H9 (cell line): ENCODE data around the gene CCDC169. TPM values are rescaled to one million over a fixed set of nuclear protein-coding genes. Genes with fewer than 3 reads are reported as not detected.

Experiments
- DNase-seq: peaks from one replicate; pipeline ENCODE4 v3.0.0-alpha.2; 2017
- H2AFZ ChIP-seq: one replicate; pipeline ENCODE4 v1.6.1; 2013; ENCODE audit warnings: mild to moderate bottlenecking, low read length, control low read depth, moderate library complexity
- H2AK5ac ChIP-seq: 2 replicates; pipeline ENCODE4 v1.6.1; 2013; ENCODE audit warnings: low read length, control low read depth, mixed read lengths; ENCODE audit not compliant: insufficient read length
- H2BK120ac ChIP-seq: one replicate; pipeline ENCODE4 v1.6.1; 2013; ENCODE audit warnings: low read depth, mild to moderate bottlenecking, low read length, control low read depth, inconsistent platforms; ENCODE audit not compliant: poor library complexity, severe bottlenecking
- H2BK12ac ChIP-seq: 2 replicates; pipeline ENCODE4 v1.6.1; 2013; ENCODE audit warnings: low read length, control low read depth, mixed read lengths, low read depth; ENCODE audit not compliant: insufficient read length
- H2BK15ac ChIP-seq: 2 replicates; pipeline ENCODE4 v1.6.1; 2013; ENCODE audit warnings: low read depth, low read length, control low read depth
- H2BK20ac ChIP-seq: one replicate; pipeline ENCODE4 v1.6.1; 2013; ENCODE audit warnings: low read depth, mild to moderate bottlenecking, low read length, control low read depth, inconsistent platforms; ENCODE audit not compliant: poor library complexity, severe bottlenecking
- H2BK5ac ChIP-seq: 2 replicates; pipeline ENCODE4 v1.6.1; 2013; ENCODE audit warnings: low read length, control low read depth, mixed read lengths; ENCODE audit not compliant: insufficient read length
- H3K14ac ChIP-seq: 2 replicates; pipeline ENCODE4 v1.6.1; 2013; ENCODE audit warnings: low read length, control low read depth; ENCODE audit not compliant: insufficient read depth
- H3K18ac ChIP-seq: 2 replicates; pipeline ENCODE4 v1.6.1; 2013; ENCODE audit warnings: low read depth, mild to moderate bottlenecking, mixed read lengths, low read length, control low read depth; ENCODE audit not compliant: insufficient read length
- H3K23ac ChIP-seq: 2 replicates; pipeline ENCODE4 v1.6.1; 2013; ENCODE audit warnings: low read length, control low read depth, mixed read lengths, low read depth; ENCODE audit not compliant: insufficient read length
- H3K23me2 ChIP-seq: 2 replicates; pipeline ENCODE4 v1.6.1; 2013; ENCODE audit warnings: low read depth, mild to moderate bottlenecking, mixed read lengths, low read length, control low read depth; ENCODE audit not compliant: insufficient read length, poor library complexity, severe bottlenecking
- H3K27ac ChIP-seq: 2 replicates; pipeline ENCODE4 v1.5.1; 2013; ENCODE audit warnings: low read length, control low read depth, mixed read lengths, low read depth; ENCODE audit not compliant: insufficient read length
- H3K27me3 ChIP-seq: 2 replicates; pipeline ENCODE4 v1.6.1; 2013; ENCODE audit warnings: low read length, control low read depth, inconsistent platforms; ENCODE audit not compliant: insufficient read depth
- H3K4ac ChIP-seq: 2 replicates; pipeline ENCODE4 v1.6.1; 2013; ENCODE audit warnings: low read depth, mild to moderate bottlenecking, control low read depth, inconsistent platforms, low read length, moderate library complexity
- H3K4me1 ChIP-seq: 2 replicates; pipeline ENCODE4 v1.6.1; 2013; ENCODE audit warnings: low read length, control low read depth, inconsistent platforms; ENCODE audit not compliant: insufficient read depth
- H3K4me2 ChIP-seq: 2 replicates; pipeline ENCODE4 v1.6.1; 2013; ENCODE audit warnings: low read length, control low read depth, mixed read lengths; ENCODE audit not compliant: insufficient read length, insufficient read depth
- H3K56ac ChIP-seq: 2 replicates; pipeline ENCODE4 v1.6.1; 2013; ENCODE audit warnings: low read depth, mild to moderate bottlenecking, mixed read lengths, low read length, control low read depth; ENCODE audit not compliant: insufficient read length
- H3K79me1 ChIP-seq: 2 replicates; pipeline ENCODE4 v1.6.1; 2013; ENCODE audit warnings: low read depth, mild to moderate bottlenecking, moderate library complexity, low read length, control low read depth, inconsistent platforms; ENCODE audit not compliant: insufficient read depth, poor library complexity, severe bottlenecking
- H3K79me2 ChIP-seq: 2 replicates; pipeline ENCODE4 v1.6.1; 2013; ENCODE audit warnings: low read length, control low read depth, inconsistent platforms; ENCODE audit not compliant: insufficient read depth
- H3K9ac ChIP-seq: 2 replicates; pipeline ENCODE4 v1.6.1; 2013; ENCODE audit warnings: low read length, control low read depth, mixed read lengths; ENCODE audit not compliant: insufficient read length; ENCODE audit errors: extremely low read depth
- H3K9me3 ChIP-seq: one replicate; pipeline ENCODE4 v1.6.1; 2013; ENCODE audit warnings: low read depth, low read length, inconsistent platforms; ENCODE audit not compliant: control insufficient read depth
- H3T11ph ChIP-seq: one replicate; pipeline ENCODE4 v1.6.1; 2013; ENCODE audit warnings: mild to moderate bottlenecking, low read length, control low read depth, inconsistent platforms
- H4K20me1 ChIP-seq: one replicate; pipeline ENCODE4 v1.6.1; 2013; ENCODE audit not compliant: control insufficient read depth, insufficient read length, insufficient read depth
- H4K5ac ChIP-seq: 2 replicates; pipeline ENCODE4 v1.6.1; 2013; ENCODE audit warnings: low read depth, mild to moderate bottlenecking, mixed read lengths, low read length, control low read depth; ENCODE audit not compliant: insufficient read length
- H4K8ac ChIP-seq: replicated peaks from 2 replicates; pipeline ENCODE4 v1.6.1; 2013; ENCODE audit warnings: low read length, control low read depth, mixed read lengths, low read depth; ENCODE audit not compliant: insufficient read length
- H4K91ac ChIP-seq: 2 replicates; pipeline ENCODE4 v1.6.1; 2013; ENCODE audit warnings: low read depth, mild to moderate bottlenecking, moderate library complexity, mixed read lengths, low read length, control low read depth; ENCODE audit not compliant: insufficient read length
- H3K27ac Mint-ChIP-seq, 3 experiments: 2 replicates in 2 of 3; 3 replicates in 1 of 3; pipeline ENCODE4 v1.8.0; 2020 to 2021; ENCODE audit warnings: mixed read lengths in 3 of 3, mild to moderate bottlenecking in 1 of 3, moderate library complexity in 1 of 3
- H3K27me3 Mint-ChIP-seq: 2 replicates; pipeline ENCODE4 v1.8.0; 2021; ENCODE audit warnings: low read depth, mild to moderate bottlenecking, moderate library complexity, mixed read lengths
- H3K36me3 Mint-ChIP-seq, 3 experiments: 2 replicates in 2 of 3; 3 replicates in 1 of 3; pipeline ENCODE4 v1.8.0; 2020 to 2021; ENCODE audit warnings: low read depth in 3 of 3, mixed read lengths in 3 of 3; ENCODE audit not compliant: insufficient read depth in 1 of 3
- H3K4me1 Mint-ChIP-seq, 2 experiments: 2 replicates each; pipeline ENCODE4 v1.8.0; 2020; ENCODE audit warnings: mixed read lengths in 2 of 2
- H3K4me3 Mint-ChIP-seq, 2 experiments: 2 replicates in 1 of 2; 3 replicates in 1 of 2; pipeline ENCODE4 v1.8.0; 2020 to 2021; ENCODE audit warnings: mild to moderate bottlenecking in 2 of 2, mixed read lengths in 2 of 2, moderate library complexity in 1 of 2
- H3K9me3 Mint-ChIP-seq, 2 experiments: 2 replicates in 1 of 2; 3 replicates in 1 of 2; pipeline ENCODE4 v1.8.0; 2020; ENCODE audit warnings: mild to moderate bottlenecking in 2 of 2, mixed read lengths in 2 of 2, moderate library complexity in 1 of 2
- CTCF ChIP-seq: fragments of 200-600 bp; sonication (generic); conservative IDR thresholded peaks from 3 replicates; pipeline ENCODE4 v1.8.0; 2021; ENCODE audit warnings: antibody characterized with exemption, mild to moderate bottlenecking
- WGBS: extraction: QIAGEN DNeasy Blood & Tissue Kit; methylation state at CpG from one replicate; pipeline ENCODE4 v1.1.7; 2013; ENCODE audit warnings: missing lambda C conversion rate, low lambda C conversion rate, mixed read lengths; ENCODE audit not compliant: insufficient read length; ENCODE audit errors: extremely low coverage; 5-methylcytosine and 5-hydroxymethylcytosine counted together
- total RNA-seq: library from RNA; stranded (reverse); gene quantifications from 2 replicates; pipeline ENCODE4 v1.2.1, GENCODE V29; 2021

Gene CCDC169
- total RNA-seq, 1 experiment from 2014 or later = 19.1 TPM

- H3K27ac ChIP-seq = peak within 1 kb of the TSS; percentile 99
- peak within 1 kb of the TSS; percentile 90 for H3K14ac ChIP-seq
- H2BK20ac ChIP-seq = no peak within 1 kb of the TSS
- H3T11ph ChIP-seq = no peak within 1 kb of the TSS
- no peaks in the 10 kb centered on the region for H3K4me1 ChIP-seq
- peak within 1 kb of the TSS; percentile 94 for H2BK120ac ChIP-seq
- peak; percentile 98 for TF ChIP-seq CTCF
- peak; percentile 89 for DNase-seq
- peaks cover 14% of the 10 kb centered on the region; the same call in 1 of the 2 replicates for H3K79me2 ChIP-seq
- peak within 1 kb of the TSS; percentile 82 for H4K91ac ChIP-seq
- peak within 1 kb of the TSS; percentile 98 for H4K5ac ChIP-seq
- H3K18ac ChIP-seq = peak within 1 kb of the TSS; percentile 88
- H3K9ac ChIP-seq = peak within 1 kb of the TSS; percentile 98
- peak within 1 kb of the TSS; percentile 75 for H2AFZ ChIP-seq
- peak within 1 kb of the TSS; percentile 97 for H3K56ac ChIP-seq
- no CpG with 5 or more reads among the region's 86 CpGs for WGBS
- no peaks in the 10 kb centered on the region for H4K20me1 ChIP-seq
- peak within 1 kb of the TSS; percentile 99 for H3K4me2 ChIP-seq
- H3K9me3 ChIP-seq = no peaks in the 10 kb centered on the region
- H2BK5ac ChIP-seq = peak within 1 kb of the TSS; percentile 71
- peaks cover 2% of the 10 kb centered on the region for H3K79me1 ChIP-seq
- Mint-ChIP-seq H3K4me1 (peaks cover 19 to 33% of the 10 kb centered on the region in 2 experiments), H3K36me3 (peaks cover 0 to 3% (median 0%) of the 10 kb centered on the region in 3 experiments; a peak in 2 of 7 replicates), H3K9me3 (no peaks in the 10 kb centered on the region), H3K27ac (peak within 1 kb of the TSS in 2 of 3 experiments; percentile 89 to 99; a peak in 3 of 7 replicates), H3K4me3 (peak within 1 kb of the TSS; percentile 86 to 92), H3K27me3 (no peaks in the 10 kb centered on the region)
- H2AK5ac ChIP-seq = peak within 1 kb of the TSS; percentile 62
- peak within 1 kb of the TSS; percentile 38; the same call in 1 of the 2 replicates for H3K4ac ChIP-seq
- no peaks in the 10 kb centered on the region for H3K27me3 ChIP-seq
- no peak within 1 kb of the TSS for H3K23ac ChIP-seq
- no peak within 1 kb of the TSS; the same call in 1 of the 2 replicates for H2BK15ac ChIP-seq
- peak within 1 kb of the TSS; percentile 97 for H4K8ac ChIP-seq
- peak within 1 kb of the TSS; percentile 80 for H2BK12ac ChIP-seq
- H3K23me2 ChIP-seq = peaks cover 8% of the 10 kb centered on the region
Observed at GRCh38 chr13:36346222-36347083, 48.8 kb upstream of the CCDC169 start, which contains the start of gene SPART. SPART (minus strand) TSS chr13:36346394; CDS start chr13:36335830, 10,564 bp downstream.
